HepG2 (cell line): ENCODE measurements around the gene CLDN9. TPM values are rescaled to one million over a fixed set of nuclear protein-coding genes. Genes with fewer than 3 reads are reported as not detected.

Experiments used
- HDAC2 ChIP-seq: sonication (generic); formaldehyde crosslinking; IDR thresholded peaks from 2 replicates; pipeline ENCODE4 v1.4.0; 2020; ENCODE audit warnings: missing genetic modification reagents
- ZNF234 ChIP-seq: sonication (generic); formaldehyde crosslinking; conservative IDR thresholded peaks from 2 replicates; pipeline ENCODE4 v1.5.1; 2020; ENCODE audit warnings: mild to moderate bottlenecking, missing genetic modification reagents
- ZNF343 ChIP-seq: sonication (generic); formaldehyde crosslinking; IDR thresholded peaks from 2 replicates; pipeline ENCODE4 v1.4.0; 2020; ENCODE audit warnings: mild to moderate bottlenecking, missing genetic modification reagents
- ZNF607 ChIP-seq: sonication (generic); formaldehyde crosslinking; IDR thresholded peaks from 2 replicates; pipeline ENCODE4 v1.5.1; 2020; ENCODE audit warnings: missing genetic modification reagents, mild to moderate bottlenecking, borderline replicate concordance
- ZNF766 ChIP-seq: sonication (generic); formaldehyde crosslinking; IDR thresholded peaks from 2 replicates; pipeline ENCODE4 v1.5.0; 2020; ENCODE audit warnings: missing genetic modification reagents, borderline replicate concordance
- ZNF841 ChIP-seq: sonication (generic); formaldehyde crosslinking; IDR thresholded peaks from 2 replicates; pipeline ENCODE4 v1.8.1; 2023; ENCODE audit warnings: missing genetic modification reagents, borderline replicate concordance
- ZSCAN25 ChIP-seq: sonication (generic); formaldehyde crosslinking; IDR thresholded peaks from 2 replicates; pipeline ENCODE4 v1.8.0; 2022; ENCODE audit warnings: mild to moderate bottlenecking, missing genetic modification reagents
- polyA plus RNA-seq, 8 experiments: library from polyadenylated mRNA; depleted of rRNA in 3 of 8; stranded (reverse) in 7 of 8; unstranded in 1 of 8; fragments of >200 nt; fragmentation: Illumina TruSeq in 4 of 8; extraction: Trizol in 4 of 8; gene quantifications; 2 replicates each; pipeline versions ENCODE4 v1.2.1 to v1.2.3, GENCODE V29; 2011 to 2016; ENCODE audit warnings: low read depth in 4 of 8, missing spikeins in 1 of 8, mixed read lengths in 1 of 8; ENCODE audit not compliant: insufficient read depth in 1 of 8
- total RNA-seq, 5 experiments: library from RNA; depleted of rRNA; stranded (reverse); fragments of >200 nt; fragmentation: Illumina TruSeq; extraction: Trizol; gene quantifications; 2 replicates each; pipeline ENCODE4 v1.2.3, GENCODE V29; 2016; ENCODE audit warnings: low read depth in 1 of 5
- TF ChIP-seq, protein P1 (sequence below): sonication (generic); formaldehyde crosslinking; IDR thresholded peaks from 2 replicates; pipeline ENCODE4 v1.4.0; 2020; ENCODE audit warnings: missing genetic modification reagents
- TF ChIP-seq, protein P2 (sequence below): sonication (generic); formaldehyde crosslinking; conservative IDR thresholded peaks from 2 replicates; pipeline ENCODE4 v1.8.0; 2022; ENCODE audit warnings: mild to moderate bottlenecking, moderate library complexity, missing genetic modification reagents
- TF ChIP-seq, protein P3 (sequence below): sonication (generic); formaldehyde crosslinking; IDR thresholded peaks from 2 replicates; pipeline ENCODE4 v1.4.0; 2020; ENCODE audit warnings: missing genetic modification reagents; ENCODE audit errors: not compliant biosample characterization
- TF ChIP-seq, protein P4 (sequence below): sonication (generic); formaldehyde crosslinking; IDR thresholded peaks from 2 replicates; pipeline ENCODE4 v1.4.0; 2020; ENCODE audit warnings: missing genetic modification reagents
- TF ChIP-seq, protein P5 (sequence below): sonication (generic); formaldehyde crosslinking; IDR thresholded peaks from 2 replicates; pipeline ENCODE4 v1.5.0; 2020; ENCODE audit warnings: mild to moderate bottlenecking, missing genetic modification reagents, borderline replicate concordance

CLDN9 gene
- total and polyA plus RNA-seq, 2 of the 13 experiments (the other 11 are each of a cell fraction or from before 2014, with no cell fraction given): 0.15 to 0.26 TPM

DNA sequence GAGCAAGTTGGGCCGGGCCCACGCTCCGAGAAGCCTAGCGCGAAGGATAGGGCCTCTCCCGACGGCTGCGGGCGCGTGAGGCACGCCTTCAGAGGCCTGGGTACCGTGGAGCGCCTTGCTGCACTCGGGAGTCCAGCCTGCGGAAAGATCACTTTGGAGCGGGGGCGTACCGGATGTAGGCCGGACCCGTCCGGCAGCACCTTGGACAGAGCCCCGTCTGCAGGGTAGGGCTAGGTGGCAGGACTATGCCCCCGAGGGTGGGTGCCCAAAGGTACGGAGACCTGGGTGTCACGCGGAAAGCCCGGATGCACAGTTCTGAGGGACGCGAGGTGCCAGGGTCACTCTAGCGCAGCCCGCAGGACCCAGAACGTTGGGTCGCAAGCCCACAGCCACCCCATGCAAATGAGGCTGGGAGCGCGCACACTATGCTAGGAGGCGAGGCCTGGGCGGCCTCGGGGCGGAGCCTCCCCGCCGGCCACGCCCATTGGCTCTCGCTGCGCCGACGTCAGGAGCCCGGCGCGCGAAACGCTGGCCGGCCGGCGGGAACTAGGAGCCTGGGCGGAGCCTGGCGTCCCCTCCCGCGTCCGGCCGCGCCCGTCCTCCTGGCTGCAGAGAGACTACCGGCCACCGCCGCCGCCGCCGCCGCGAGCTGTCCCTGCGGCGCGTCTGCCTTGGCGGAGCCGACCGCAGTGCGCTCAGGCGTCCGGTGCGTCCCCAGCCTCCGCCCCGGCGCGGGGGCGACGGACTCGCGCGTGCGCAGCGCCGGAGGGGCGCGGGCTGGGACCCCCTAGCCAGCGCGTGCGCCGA lies 43.8 kb upstream of the CLDN9 start, which contains the start of gene PAQR4 (continued):
- TF ChIP-seq, protein P1, sequence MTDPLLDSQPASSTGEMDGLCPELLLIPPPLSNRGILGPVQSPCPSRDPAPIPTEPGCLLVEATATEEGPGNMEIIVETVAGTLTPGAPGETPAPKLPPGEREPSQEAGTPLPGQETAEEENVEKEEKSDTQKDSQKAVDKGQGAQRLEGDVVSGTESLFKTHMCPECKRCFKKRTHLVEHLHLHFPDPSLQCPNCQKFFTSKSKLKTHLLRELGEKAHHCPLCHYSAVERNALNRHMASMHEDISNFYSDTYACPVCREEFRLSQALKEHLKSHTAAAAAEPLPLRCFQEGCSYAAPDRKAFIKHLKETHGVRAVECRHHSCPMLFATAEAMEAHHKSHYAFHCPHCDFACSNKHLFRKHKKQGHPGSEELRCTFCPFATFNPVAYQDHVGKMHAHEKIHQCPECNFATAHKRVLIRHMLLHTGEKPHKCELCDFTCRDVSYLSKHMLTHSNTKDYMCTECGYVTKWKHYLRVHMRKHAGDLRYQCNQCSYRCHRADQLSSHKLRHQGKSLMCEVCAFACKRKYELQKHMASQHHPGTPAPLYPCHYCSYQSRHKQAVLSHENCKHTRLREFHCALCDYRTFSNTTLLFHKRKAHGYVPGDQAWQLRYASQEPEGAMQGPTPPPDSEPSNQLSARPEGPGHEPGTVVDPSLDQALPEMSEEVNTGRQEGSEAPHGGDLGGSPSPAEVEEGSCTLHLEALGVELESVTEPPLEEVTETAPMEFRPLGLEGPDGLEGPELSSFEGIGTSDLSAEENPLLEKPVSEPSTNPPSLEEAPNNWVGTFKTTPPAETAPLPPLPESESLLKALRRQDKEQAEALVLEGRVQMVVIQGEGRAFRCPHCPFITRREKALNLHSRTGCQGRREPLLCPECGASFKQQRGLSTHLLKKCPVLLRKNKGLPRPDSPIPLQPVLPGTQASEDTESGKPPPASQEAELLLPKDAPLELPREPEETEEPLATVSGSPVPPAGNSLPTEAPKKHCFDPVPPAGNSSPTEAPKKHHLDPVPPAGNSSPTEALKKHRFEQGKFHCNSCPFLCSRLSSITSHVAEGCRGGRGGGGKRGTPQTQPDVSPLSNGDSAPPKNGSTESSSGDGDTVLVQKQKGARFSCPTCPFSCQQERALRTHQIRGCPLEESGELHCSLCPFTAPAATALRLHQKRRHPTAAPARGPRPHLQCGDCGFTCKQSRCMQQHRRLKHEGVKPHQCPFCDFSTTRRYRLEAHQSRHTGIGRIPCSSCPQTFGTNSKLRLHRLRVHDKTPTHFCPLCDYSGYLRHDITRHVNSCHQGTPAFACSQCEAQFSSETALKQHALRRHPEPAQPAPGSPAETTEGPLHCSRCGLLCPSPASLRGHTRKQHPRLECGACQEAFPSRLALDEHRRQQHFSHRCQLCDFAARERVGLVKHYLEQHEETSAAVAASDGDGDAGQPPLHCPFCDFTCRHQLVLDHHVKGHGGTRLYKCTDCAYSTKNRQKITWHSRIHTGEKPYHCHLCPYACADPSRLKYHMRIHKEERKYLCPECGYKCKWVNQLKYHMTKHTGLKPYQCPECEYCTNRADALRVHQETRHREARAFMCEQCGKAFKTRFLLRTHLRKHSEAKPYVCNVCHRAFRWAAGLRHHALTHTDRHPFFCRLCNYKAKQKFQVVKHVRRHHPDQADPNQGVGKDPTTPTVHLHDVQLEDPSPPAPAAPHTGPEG (CRISPR knock-in tag): peak; percentile 56; the same call in 1 of the 2 replicates
- TF ChIP-seq, protein P2, sequence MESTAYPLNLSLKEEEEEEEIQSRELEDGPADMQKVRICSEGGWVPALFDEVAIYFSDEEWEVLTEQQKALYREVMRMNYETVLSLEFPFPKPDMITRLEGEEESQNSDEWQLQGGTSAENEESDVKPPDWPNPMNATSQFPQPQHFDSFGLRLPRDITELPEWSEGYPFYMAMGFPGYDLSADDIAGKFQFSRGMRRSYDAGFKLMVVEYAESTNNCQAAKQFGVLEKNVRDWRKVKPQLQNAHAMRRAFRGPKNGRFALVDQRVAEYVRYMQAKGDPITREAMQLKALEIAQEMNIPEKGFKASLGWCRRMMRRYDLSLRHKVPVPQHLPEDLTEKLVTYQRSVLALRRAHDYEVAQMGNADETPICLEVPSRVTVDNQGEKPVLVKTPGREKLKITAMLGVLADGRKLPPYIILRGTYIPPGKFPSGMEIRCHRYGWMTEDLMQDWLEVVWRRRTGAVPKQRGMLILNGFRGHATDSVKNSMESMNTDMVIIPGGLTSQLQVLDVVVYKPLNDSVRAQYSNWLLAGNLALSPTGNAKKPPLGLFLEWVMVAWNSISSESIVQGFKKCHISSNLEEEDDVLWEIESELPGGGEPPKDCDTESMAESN: peak; percentile 96
- TF ChIP-seq ZNF607 (CRISPR knock-in tag) (peak; percentile 99), ZNF343 (CRISPR knock-in tag) (peak; percentile 92), ZNF766 (peak; percentile 77; the same call in 1 of the 2 replicates), ZSCAN25 (peak; percentile 84), ZNF234 (CRISPR knock-in tag) (peak; percentile 27; the same call in 1 of the 2 replicates), HDAC2 (peak; percentile 96), ZNF841 (CRISPR knock-in tag) (no peak; the same call in 1 of the 2 replicates)
- TF ChIP-seq, protein P3, sequence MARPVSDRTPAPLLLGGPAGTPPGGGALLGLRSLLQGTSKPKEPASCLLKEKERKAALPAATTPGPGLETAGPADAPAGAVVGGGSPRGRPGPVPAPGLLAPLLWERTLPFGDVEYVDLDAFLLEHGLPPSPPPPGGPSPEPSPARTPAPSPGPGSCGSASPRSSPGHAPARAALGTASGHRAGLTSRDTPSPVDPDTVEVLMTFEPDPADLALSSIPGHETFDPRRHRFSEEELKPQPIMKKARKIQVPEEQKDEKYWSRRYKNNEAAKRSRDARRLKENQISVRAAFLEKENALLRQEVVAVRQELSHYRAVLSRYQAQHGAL (CRISPR knock-in tag): peak; percentile 89
- TF ChIP-seq, protein P4, sequence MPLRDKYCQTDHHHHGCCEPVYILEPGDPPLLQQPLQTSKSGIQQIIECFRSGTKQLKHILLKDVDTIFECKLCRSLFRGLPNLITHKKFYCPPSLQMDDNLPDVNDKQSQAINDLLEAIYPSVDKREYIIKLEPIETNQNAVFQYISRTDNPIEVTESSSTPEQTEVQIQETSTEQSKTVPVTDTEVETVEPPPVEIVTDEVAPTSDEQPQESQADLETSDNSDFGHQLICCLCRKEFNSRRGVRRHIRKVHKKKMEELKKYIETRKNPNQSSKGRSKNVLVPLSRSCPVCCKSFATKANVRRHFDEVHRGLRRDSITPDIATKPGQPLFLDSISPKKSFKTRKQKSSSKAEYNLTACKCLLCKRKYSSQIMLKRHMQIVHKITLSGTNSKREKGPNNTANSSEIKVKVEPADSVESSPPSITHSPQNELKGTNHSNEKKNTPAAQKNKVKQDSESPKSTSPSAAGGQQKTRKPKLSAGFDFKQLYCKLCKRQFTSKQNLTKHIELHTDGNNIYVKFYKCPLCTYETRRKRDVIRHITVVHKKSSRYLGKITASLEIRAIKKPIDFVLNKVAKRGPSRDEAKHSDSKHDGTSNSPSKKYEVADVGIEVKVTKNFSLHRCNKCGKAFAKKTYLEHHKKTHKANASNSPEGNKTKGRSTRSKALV (CRISPR knock-in tag): peak; percentile 94
- TF ChIP-seq, protein P5, sequence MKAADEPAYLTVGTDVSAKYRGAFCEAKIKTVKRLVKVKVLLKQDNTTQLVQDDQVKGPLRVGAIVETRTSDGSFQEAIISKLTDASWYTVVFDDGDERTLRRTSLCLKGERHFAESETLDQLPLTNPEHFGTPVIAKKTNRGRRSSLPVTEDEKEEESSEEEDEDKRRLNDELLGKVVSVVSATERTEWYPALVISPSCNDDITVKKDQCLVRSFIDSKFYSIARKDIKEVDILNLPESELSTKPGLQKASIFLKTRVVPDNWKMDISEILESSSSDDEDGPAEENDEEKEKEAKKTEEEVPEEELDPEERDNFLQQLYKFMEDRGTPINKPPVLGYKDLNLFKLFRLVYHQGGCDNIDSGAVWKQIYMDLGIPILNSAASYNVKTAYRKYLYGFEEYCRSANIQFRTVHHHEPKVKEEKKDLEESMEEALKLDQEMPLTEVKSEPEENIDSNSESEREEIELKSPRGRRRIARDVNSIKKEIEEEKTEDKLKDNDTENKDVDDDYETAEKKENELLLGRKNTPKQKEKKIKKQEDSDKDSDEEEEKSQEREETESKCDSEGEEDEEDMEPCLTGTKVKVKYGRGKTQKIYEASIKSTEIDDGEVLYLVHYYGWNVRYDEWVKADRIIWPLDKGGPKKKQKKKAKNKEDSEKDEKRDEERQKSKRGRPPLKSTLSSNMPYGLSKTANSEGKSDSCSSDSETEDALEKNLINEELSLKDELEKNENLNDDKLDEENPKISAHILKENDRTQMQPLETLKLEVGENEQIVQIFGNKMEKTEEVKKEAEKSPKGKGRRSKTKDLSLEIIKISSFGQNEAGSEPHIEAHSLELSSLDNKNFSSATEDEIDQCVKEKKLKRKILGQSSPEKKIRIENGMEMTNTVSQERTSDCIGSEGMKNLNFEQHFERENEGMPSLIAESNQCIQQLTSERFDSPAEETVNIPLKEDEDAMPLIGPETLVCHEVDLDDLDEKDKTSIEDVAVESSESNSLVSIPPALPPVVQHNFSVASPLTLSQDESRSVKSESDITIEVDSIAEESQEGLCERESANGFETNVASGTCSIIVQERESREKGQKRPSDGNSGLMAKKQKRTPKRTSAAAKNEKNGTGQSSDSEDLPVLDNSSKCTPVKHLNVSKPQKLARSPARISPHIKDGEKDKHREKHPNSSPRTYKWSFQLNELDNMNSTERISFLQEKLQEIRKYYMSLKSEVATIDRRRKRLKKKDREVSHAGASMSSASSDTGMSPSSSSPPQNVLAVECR (CRISPR knock-in tag): peak; percentile 98
